H54 (cell line): ENCODE data around the gene WNT16.
"Not testable (repeated sequence)": the region's sequence is repeated elsewhere in the genome, so short reads cannot be mapped to it uniquely, and the experiment has no call there.

ENCODE experiments used
- DNase-seq: peaks from one replicate; pipeline ENCODE4 v3.0.0; 2011; ENCODE audit warnings: low spot score, mixed read lengths; ENCODE audit not compliant: insufficient read length
- FAIRE-seq: peaks from 3 replicates; lab custom pipeline; 2011; peaks lifted over from hg19 to GRCh38; lab: Jason Lieb, UNC
- POLR2A ChIP-seq: IDR thresholded peaks from 2 replicates; pipeline ENCODE4 v1.6.1; 2011; ENCODE audit warnings: low read depth, mild to moderate bottlenecking, low read length

Gene WNT16, protein sequence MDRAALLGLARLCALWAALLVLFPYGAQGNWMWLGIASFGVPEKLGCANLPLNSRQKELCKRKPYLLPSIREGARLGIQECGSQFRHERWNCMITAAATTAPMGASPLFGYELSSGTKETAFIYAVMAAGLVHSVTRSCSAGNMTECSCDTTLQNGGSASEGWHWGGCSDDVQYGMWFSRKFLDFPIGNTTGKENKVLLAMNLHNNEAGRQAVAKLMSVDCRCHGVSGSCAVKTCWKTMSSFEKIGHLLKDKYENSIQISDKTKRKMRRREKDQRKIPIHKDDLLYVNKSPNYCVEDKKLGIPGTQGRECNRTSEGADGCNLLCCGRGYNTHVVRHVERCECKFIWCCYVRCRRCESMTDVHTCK

DNA sequence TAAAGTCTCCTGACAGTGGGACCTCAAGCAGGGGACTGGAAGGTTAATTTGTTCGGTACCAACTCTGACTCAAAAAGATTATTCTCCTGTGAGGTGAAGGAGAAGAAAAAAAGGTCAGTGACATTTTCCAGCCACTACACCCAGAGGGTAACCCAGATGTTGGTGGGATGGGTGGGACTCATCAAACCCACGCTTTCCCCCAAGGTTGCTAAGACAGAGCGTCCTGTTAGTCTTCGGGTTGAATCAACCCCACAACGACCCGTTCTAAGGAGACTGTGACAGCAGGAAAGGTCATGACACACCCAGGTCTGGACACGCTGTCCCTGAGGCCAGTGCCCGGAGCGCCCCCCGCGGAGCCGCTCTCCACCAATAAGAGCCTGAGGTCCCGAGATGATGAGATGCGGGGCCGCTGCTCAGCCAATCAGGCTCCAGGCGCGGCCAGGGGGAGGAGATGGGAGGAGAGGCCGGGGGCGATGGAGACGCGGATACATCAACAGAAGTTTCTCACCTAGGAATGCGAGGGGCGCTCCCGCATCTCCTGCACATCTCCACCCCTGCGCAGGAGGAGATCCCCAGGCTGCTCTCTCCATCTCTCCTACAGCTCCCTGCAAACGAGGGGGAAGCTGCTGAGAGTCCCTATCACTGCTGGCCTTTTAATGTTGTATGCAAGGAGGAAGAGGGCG lies at the start of gene WNT16:
Gene WNT16, plus strand, starts transcription at position 493 of the 683 bp plus-strand sequence. CDS start 293 bp downstream, outside the sequence.
- no peak for DNase-seq
- no peak for TF ChIP-seq POLR2A
- no peak for FAIRE-seq

DNA sequence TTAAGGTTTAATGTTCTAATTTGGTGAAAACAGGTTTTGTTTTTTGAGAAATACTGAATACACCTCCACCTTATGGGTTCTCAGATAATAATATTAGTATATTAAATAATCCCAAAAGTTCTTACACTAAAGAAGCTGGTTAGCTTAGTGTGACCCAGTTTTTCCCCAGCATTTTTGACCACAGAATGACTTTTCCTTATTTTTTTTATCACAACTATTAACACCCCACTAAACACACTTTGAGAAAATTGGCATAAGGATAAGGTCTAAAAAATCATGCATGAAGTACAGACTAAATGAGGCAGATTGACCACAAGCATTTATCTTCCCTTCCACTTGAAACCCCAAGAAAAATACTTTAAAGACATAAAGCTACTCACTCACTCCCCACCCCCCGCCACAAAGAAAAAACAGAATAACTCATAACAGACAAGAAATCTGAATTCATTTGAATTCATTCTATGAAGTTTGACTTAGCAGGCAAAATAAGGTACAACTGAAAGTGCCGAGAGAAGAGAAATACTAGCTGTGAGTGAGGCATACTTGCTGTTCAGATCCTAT lies 49.7 kb upstream of the WNT16 start:
- FAIRE-seq (no peak), DNase-seq (no peak)
- TF ChIP-seq POLR2A, result no peak

DNA sequence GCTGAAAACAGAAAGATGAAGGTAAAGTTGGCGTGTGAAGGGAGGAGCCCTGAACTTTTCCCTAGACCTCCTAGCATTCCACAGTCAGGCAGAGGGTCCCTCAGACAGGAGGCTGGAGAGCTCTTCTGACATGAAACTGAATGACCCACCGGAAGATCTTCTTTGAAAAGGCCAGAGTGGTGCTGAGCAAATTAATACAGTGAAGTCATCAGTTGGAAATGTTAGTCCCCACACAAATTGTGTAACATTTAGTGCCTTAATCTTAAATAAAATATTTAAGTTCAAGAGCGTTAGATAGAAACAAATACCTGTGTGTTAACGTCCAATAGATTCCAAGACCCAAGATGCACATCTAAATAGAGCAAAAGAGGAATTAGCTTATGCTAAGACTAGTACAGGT lies 49.0 kb upstream of the WNT16 start:
- no peak for TF ChIP-seq POLR2A
- DNase-seq, result no peak
- no peak for FAIRE-seq

DNA sequence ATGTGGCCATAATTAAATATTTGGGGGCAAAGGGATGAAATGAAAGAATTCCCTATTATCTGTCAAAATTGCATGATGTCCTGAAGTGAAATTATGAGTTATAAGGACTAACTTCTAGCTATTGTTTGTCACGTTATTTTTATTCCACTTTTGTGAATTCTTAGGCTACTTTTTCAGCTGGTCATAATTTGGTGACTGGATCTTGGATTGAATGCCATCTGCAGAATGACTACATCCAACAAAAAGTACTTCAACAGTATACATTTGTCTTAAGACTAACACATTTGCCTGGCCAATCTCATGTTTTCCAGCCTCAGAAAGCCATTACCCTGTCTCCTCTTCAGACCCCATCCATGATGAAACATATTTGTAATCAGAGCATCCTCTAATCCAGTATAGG lies 48.1 kb upstream of the WNT16 start:
- no peak for TF ChIP-seq POLR2A
- FAIRE-seq (no peak), DNase-seq (no peak)

DNA sequence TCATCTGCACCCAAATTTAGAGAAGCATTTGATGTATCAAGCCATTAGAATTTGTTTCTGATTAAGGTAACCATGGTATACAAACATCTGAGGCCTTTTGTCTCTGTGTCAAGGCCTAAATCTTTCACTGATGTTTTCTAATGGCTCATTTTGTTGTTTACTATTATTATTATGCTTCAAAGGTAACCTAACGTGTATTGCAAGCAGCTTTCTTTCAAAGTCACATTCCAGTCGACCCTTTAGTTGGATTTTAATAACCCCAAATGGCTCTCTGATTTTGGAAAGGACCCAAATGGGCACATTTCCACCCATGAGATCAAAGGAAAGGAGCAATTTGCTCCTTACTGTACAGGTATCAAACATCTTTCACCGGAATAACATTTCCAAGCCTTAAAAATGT lies 46.7 kb upstream of the WNT16 start:
- TF ChIP-seq POLR2A, result no peak
- DNase-seq, result no peak
- no peak for FAIRE-seq

DNA sequence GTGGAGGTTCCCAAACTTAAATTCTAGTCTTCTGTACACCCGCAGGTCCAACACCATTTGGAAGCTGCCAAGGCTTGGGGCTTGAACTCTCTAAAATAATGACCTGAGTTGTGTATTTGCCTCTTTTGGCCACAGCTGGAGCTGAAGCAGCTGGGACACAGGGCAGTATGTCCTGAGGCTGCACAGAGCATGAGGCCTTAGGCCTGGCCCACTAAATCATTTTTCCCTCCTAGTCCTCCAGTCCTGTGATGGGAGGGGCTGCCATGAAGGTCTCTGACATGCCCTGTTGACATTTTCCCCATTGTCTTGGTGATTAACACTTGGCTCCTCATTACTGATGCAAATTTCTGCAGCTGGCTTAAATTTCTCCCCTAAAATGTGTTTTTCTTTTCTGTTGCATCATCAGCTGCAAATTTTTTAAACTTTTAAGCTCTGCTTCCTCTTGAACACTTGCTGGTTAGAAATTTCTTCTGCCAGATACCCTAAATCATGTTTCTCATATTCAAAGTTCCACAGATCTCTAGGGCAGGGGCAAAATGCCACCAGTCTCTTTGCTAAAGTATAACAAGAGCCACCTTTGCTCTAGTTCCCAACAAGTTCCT lies 43.6 kb upstream of the WNT16 start:
- no peak for FAIRE-seq
- no peak for TF ChIP-seq POLR2A
- no peak for DNase-seq

DNA sequence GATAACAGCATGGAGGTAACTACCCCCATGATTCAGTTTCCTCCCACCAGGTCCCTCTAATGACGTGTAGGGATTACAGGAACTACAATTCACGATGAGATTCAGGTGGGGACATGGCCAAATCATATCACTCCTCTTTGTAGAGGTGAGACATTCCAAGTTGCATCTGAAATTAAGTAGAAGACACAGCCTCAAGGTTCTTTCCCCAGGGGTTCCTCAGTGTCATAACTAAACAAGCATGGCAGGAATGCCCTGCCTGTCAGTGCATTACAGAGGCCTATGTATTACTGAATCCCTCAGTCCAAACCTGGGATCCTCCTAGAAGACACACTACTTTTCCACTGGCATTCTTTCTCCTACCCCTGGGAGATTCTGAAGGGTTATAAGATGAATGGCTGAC lies 42.6 kb upstream of the WNT16 start:
- DNase-seq, result no peak
- no peak for FAIRE-seq
- no peak for TF ChIP-seq POLR2A

DNA sequence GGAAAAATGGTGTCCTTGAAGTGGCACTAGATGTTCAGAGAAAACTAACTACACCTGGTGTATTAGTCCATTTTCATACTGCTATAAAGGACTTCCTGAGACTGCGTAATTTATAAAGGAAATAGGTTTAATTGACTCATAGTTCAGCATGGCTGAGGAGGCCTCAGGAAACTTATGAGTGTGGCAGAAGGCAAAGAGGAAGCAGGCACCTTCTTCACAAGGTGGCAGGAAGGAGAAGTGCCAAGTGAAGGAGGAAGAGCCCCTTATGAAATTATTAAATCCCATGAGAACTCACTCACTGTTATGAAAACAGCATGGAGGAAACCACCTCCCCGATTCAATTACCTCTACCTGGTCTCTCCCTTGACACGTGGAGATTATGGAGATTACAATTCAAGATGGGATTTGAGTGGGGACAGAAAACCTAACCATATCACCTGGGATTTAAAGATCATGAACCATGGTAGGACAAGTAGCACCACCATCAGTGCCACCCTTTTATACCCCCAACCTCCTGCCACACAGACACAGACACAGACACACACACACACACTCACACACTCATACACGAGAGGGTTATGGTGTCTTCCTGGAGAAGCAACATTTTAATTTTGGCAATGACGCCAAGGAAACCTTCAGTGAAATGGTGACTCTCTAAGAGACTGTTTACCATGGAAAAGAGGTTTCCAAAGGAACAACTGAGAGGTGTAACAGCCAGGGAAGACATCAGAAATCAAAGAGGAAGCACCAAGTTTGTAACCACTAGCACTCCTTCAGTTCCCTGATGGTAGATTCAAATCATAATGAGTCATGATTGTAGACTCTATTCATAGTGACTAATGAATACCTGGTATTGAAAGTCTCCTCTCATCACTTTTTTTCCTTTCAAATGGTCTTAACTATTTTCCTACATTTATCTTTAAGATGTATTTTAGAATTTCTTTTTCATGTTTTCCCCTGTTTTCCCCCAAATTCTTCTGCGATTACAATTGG lies 41.8 kb upstream of the WNT16 start:
- DNase-seq (no peak), FAIRE-seq (peak; percentile 90)
- TF ChIP-seq POLR2A, result no peak

DNA sequence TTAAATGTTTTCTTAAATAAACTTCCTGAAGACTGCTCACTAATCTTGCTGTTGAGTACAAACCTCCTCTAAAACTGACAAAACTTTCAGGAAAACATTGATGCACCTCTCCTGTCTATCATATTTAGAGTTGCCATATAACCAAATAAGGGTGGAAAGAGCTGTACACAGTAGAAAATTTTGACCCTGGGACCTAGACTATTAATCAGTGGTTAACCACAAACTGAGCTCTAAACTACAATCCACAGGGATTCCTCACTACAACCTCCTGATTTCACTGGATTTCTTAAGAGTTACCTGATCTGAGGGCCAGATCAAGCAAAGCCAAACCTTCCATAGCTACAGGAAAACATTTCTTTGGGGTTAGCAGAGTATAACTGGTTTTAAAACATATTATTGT lies 39.9 kb upstream of the WNT16 start:
- peak; percentile 48 for FAIRE-seq

DNA sequence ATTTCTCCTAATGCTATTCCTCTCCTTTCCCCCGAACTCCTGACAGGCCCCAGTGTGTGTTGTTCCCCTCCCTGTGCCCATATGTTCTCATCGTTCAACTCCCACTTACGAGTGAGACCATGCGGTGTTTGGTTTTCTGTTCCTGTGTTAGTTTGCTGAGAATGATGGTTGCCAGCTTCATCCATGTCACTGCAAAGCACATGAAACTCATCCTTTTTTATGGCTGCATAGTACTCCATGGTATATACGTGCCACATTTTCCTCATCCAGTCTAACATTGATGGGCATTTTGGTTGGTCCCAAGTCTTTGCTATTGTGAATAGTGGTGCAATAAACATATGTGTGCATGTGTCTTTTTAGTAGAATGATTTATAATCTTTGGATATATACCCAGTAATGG lies 38.9 kb upstream of the WNT16 start:
- FAIRE-seq, DNase-seq: not testable (repeated sequence)

More for the DNA sequence above, 39.9 kb upstream of the WNT16 start:
- DNase-seq, result no peak
- TF ChIP-seq POLR2A, result no peak

DNA sequence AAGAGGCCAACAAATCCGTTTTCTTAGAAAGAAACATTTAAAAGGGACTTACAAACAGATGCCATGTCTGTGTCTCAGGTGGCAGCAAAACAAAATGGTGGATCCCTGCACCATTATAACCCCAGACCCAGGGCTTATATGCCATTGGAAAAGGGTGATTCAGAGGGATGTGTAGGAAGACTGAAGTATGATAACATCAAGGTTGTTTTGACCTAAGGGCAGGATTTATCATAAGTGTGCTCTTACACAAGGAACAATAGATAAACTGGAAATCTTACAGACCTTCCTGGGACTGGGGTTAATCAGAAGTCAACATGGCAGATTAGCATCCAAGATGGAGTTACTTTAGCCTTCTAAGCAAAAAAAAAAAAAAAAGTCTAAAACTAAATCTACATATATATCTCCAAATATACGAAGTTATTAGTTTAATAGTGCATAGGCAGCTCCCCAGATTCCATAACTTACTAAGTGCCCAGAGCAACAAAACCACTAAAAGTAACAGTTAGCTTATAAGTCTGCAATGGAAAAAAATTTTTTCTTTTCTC lies 34.3 kb upstream of the WNT16 start:
- TF ChIP-seq POLR2A, result no peak
- DNase-seq, result no peak
- no peak for FAIRE-seq

DNA sequence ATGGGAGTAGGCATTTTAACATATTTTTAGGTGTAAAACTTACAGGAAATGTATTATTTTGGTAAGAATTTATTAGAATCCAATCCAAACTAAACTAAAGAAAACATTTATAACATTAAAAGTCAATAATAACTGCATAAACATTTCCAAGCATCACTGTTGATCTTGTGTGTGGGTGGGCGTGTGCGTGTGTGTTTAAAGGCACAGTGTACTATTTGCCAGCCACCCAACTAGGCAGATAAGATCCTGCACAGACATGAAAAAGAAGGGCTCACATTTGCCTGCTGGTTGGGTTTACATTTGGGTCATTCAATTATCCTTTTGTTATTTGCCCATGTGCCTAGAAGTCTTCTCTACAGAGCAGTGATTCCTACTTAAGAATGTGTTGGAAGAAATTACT lies 31.0 kb upstream of the WNT16 start:
- no peak for TF ChIP-seq POLR2A
- DNase-seq (no peak), FAIRE-seq (peak; percentile 15)

DNA sequence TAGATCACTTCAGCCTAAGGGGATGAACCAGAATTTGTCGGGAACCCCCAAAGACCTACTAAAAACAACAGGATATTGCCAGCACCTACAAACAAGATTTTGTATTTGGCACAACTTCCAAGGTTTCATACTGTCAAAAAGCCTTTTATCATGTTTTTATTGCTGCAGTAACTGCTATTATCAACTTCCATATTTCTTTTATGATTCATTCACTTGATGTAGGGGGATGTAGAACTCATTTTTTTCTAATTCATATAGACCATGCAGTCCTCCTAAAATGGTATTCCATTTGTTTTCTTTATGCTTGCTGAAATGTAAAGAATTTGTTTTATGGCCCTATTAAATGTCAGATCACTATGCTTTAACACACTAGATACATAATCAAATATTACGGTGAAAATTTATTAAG lies 30.0 kb upstream of the WNT16 start:
- no peak for FAIRE-seq

More for the DNA sequence above, 30.0 kb upstream of the WNT16 start:
- DNase-seq, result no peak
- TF ChIP-seq POLR2A, result no peak
